Muscle layer of colon (tissue), 2 donors: ENCODE data around the gene CA6.
"Not testable (repeated sequence)": the region's sequence is repeated elsewhere in the genome, so short reads cannot be mapped to it uniquely, and the experiment has no call there.

Experiments used
- H3K27ac ChIP-seq: one replicate; pipeline ENCODE4 v1.7.0; 2013; ENCODE audit warnings: low read depth, mild to moderate bottlenecking, low read length, moderate library complexity
- H3K27me3 ChIP-seq, 2 donors: one replicate each; pipeline ENCODE4 v1.7.0; 2013; ENCODE audit warnings: low read length in 2 of 2, mild to moderate bottlenecking in 2 of 2; ENCODE audit not compliant: insufficient read depth in 2 of 2, control insufficient read depth in 1 of 2
- H3K36me3 ChIP-seq: one replicate; pipeline ENCODE4 v1.7.0; 2013; ENCODE audit warnings: mild to moderate bottlenecking, low read length; ENCODE audit not compliant: insufficient read depth
- H3K4me1 ChIP-seq: one replicate; pipeline ENCODE4 v1.7.0; 2013; ENCODE audit warnings: mild to moderate bottlenecking, low read length; ENCODE audit not compliant: insufficient read depth
- H3K4me3 ChIP-seq, 2 donors: one replicate each; pipeline ENCODE4 v1.7.0; 2013; ENCODE audit warnings: low read length in 2 of 2, low read depth in 1 of 2, mild to moderate bottlenecking in 1 of 2, moderate library complexity in 1 of 2
- H3K9ac ChIP-seq: one replicate; pipeline ENCODE4 v1.7.0; 2013; ENCODE audit warnings: low read length
- H3K9me3 ChIP-seq: one replicate; pipeline ENCODE4 v1.7.0; 2013; ENCODE audit warnings: mild to moderate bottlenecking, low read length
- donor health status: abdominal sarcoma.
- donor health status: Adenocarcinoma of cecum.

Gene CA6

GRCh38 chr1:9010781-9011323, 65.2 kb downstream of the CA6 start:
- no peak overlapping the region for H3K27ac ChIP-seq
- H3K9ac ChIP-seq, result no peak overlapping the region

GRCh38 chr1:9013819-9014218, 68.2 kb downstream of the CA6 start:
- H3K4me3 ChIP-seq, result no peak overlapping the region
- H3K36me3 ChIP-seq, result no peaks in the 10 kb centered on the region
- no peaks in the 10 kb centered on the region for H3K4me1 ChIP-seq
- H3K9me3 ChIP-seq, result no peaks in the 10 kb centered on the region
- H3K27ac ChIP-seq, result no peak overlapping the region
- H3K9ac ChIP-seq, result no peak overlapping the region
- no peaks in the 10 kb centered on the region for H3K27me3 ChIP-seq

More at GRCh38 chr1:9010781-9011323, 65.2 kb downstream of the CA6 start:
- Histone ChIP-seq H3K27me3 (no peaks in the 10 kb centered on the region), H3K36me3 (no peaks in the 10 kb centered on the region), H3K4me1 (no peaks in the 10 kb centered on the region), H3K9me3 (no peaks in the 10 kb centered on the region), H3K4me3 (no peak overlapping the region)

GRCh38 chr1:9014475-9015375, 69.1 kb downstream of the CA6 start:
- no peaks in the 10 kb centered on the region for H3K36me3 ChIP-seq
- H3K27ac ChIP-seq, result no peak overlapping the region
- no peaks in the 10 kb centered on the region for H3K4me1 ChIP-seq
- H3K9me3 ChIP-seq, result no peaks in the 10 kb centered on the region
- H3K27me3 ChIP-seq, result no peaks in the 10 kb centered on the region
- H3K4me3 ChIP-seq, result no peak overlapping the region
- H3K9ac ChIP-seq, result no peak overlapping the region

GRCh38 chr1:9016455-9016854, 70.8 kb downstream of the CA6 start:
- H3K9me3 ChIP-seq, result no peaks in the 10 kb centered on the region
- no peaks in the 10 kb centered on the region for H3K27me3 ChIP-seq
- no peaks in the 10 kb centered on the region for H3K36me3 ChIP-seq
- no peak overlapping the region for H3K27ac ChIP-seq
- no peak overlapping the region for H3K4me3 ChIP-seq
- no peaks in the 10 kb centered on the region for H3K4me1 ChIP-seq
- no peak overlapping the region for H3K9ac ChIP-seq

GRCh38 chr1:9018333-9018732, 72.7 kb downstream of the CA6 start:
- no peaks in the 10 kb centered on the region for H3K36me3 ChIP-seq
- no peak overlapping the region for H3K27ac ChIP-seq
- no peak overlapping the region for H3K4me3 ChIP-seq
- no peak overlapping the region for H3K9ac ChIP-seq
- H3K4me1 ChIP-seq, result no peaks in the 10 kb centered on the region
- no peaks in the 10 kb centered on the region for H3K27me3 ChIP-seq
- no peaks in the 10 kb centered on the region for H3K9me3 ChIP-seq

GRCh38 chr1:9019896-9020295, 74.2 kb downstream of the CA6 start:
- Histone ChIP-seq H3K4me3 (no peak overlapping the region), H3K36me3 (no peaks in the 10 kb centered on the region), H3K9me3 (no peaks in the 10 kb centered on the region), H3K27ac (no peak overlapping the region), H3K9ac (no peak overlapping the region), H3K4me1 (no peaks in the 10 kb centered on the region), H3K27me3 (no peaks in the 10 kb centered on the region)

- Histone ChIP-seq H3K27ac (no peak overlapping the region), H3K27me3 (no peaks in the 10 kb centered on the region), H3K36me3 (no peaks in the 10 kb centered on the region), H3K4me1 (no peaks in the 10 kb centered on the region), H3K4me3 (no peak overlapping the region), H3K9me3 (no peaks in the 10 kb centered on the region), H3K9ac (no peak overlapping the region)
Observed at GRCh38 chr1:9020305-9020704, 74.6 kb downstream of the CA6 start.

GRCh38 chr1:9022026-9022738, 76.5 kb downstream of the CA6 start:
- not testable (repeated sequence) for H3K27me3 ChIP-seq, H3K36me3 ChIP-seq, H3K9me3 ChIP-seq, H3K4me1 ChIP-seq, H3K4me3 ChIP-seq, H3K9ac ChIP-seq, H3K27ac ChIP-seq

- Histone ChIP-seq H3K27me3 (no peaks in the 10 kb centered on the region), H3K9me3 (no peaks in the 10 kb centered on the region), H3K9ac (no peak overlapping the region), H3K36me3 (no peaks in the 10 kb centered on the region), H3K4me1 (no peaks in the 10 kb centered on the region), H3K27ac (no peak overlapping the region), H3K4me3 (no peak overlapping the region)
Observed at GRCh38 chr1:9022773-9023172, 77.1 kb downstream of the CA6 start.
